WTC11 (cell line): ENCODE results near the gene CUL1. TPM values are rescaled to one million over a fixed set of nuclear protein-coding genes. Genes with fewer than 3 reads are reported as not detected.

ENCODE experiments used
- ATAC-seq: fragments of 200-7000 bp; cut with Tn5 transposase; 2 replicates; pipeline ENCODE4 v1.10.0; 2021; ENCODE audit warnings: mild to moderate bottlenecking, moderate library complexity
- CTCF ChIA-PET: fragments of 300-600 bp; sonication (Branson Sonifier 250); formaldehyde crosslinking; loops from one replicate; lab custom pipeline; 2021; ENCODE audit warnings: antibody characterized with exemption; lab: Charles Lee
- POLR2A ChIA-PET: fragments of 350-600 bp; sonication (Branson Sonifier 250); formaldehyde crosslinking; loops from one replicate; lab custom pipeline; 2021; ENCODE audit warnings: antibody characterized with exemption; lab: Charles Lee
- DNase-seq: peaks from one replicate; pipeline ENCODE4 v3.0.0; 2021; ENCODE audit warnings: low spot score
- H3K27ac Mint-ChIP-seq: 2 replicates; pipeline ENCODE4 v1.8.0; 2021; ENCODE audit warnings: mixed read lengths
- H3K27me3 Mint-ChIP-seq: 2 replicates; pipeline ENCODE4 v1.8.0; 2021; ENCODE audit warnings: low read depth, mild to moderate bottlenecking, moderate library complexity, mixed read lengths
- H3K36me3 Mint-ChIP-seq: 2 replicates; pipeline ENCODE4 v1.8.0; 2021; ENCODE audit warnings: mixed read lengths
- H3K4me1 Mint-ChIP-seq: 2 replicates; pipeline ENCODE4 v1.8.0; 2022; ENCODE audit warnings: mixed read lengths
- H3K4me3 Mint-ChIP-seq: 2 replicates; pipeline ENCODE4 v1.8.0; 2021; ENCODE audit warnings: mild to moderate bottlenecking, moderate library complexity, mixed read lengths
- H3K9me3 Mint-ChIP-seq: 2 replicates; pipeline ENCODE4 v1.8.0; 2021; ENCODE audit warnings: mixed read lengths
- ATF1 ChIP-seq: sonication (generic); formaldehyde crosslinking; IDR thresholded peaks from 2 replicates; pipeline ENCODE4 v1.8.1; 2023; ENCODE audit warnings: mild to moderate bottlenecking, moderate library complexity, missing genetic modification reagents
- CBFB ChIP-seq: sonication (generic); formaldehyde crosslinking; IDR thresholded peaks from 2 replicates; pipeline ENCODE4 v1.8.1; 2022; ENCODE audit warnings: mild to moderate bottlenecking, low read depth, missing genetic modification reagents
- CDX4 ChIP-seq: fragments of 250-450 bp; sonication (Bioruptor Pico); IDR thresholded peaks from 2 replicates; pipeline ENCODE4 v1.9.0; 2021; ENCODE audit warnings: moderate library complexity, mild to moderate bottlenecking, inconsistent platforms, borderline replicate concordance
- E2F4 ChIP-seq: sonication (generic); formaldehyde crosslinking; IDR thresholded peaks from 2 replicates; pipeline ENCODE4 v1.8.1; 2022; ENCODE audit warnings: low read depth, mild to moderate bottlenecking, moderate library complexity, missing genetic modification reagents, borderline replicate concordance
- EMX1 ChIP-seq: fragments of 250-450 bp; sonication (Bioruptor Pico); IDR thresholded peaks from 2 replicates; pipeline ENCODE4 v1.8.0; 2021; ENCODE audit warnings: mild to moderate bottlenecking
- ERG ChIP-seq: fragments of 250-450 bp; sonication (Bioruptor Pico); IDR thresholded peaks from 2 replicates; pipeline ENCODE4 v1.8.0; 2021; ENCODE audit warnings: mild to moderate bottlenecking
- GABPB1 ChIP-seq: sonication (generic); formaldehyde crosslinking; IDR thresholded peaks from 2 replicates; pipeline ENCODE4 v1.8.1; 2023; ENCODE audit warnings: mild to moderate bottlenecking, missing genetic modification reagents
- HMGXB4 ChIP-seq: sonication (generic); formaldehyde crosslinking; IDR thresholded peaks from 2 replicates; pipeline ENCODE4 v1.8.1; 2023; ENCODE audit warnings: mild to moderate bottlenecking, moderate library complexity, missing genetic modification reagents
- IRF2 ChIP-seq: sonication (generic); formaldehyde crosslinking; IDR thresholded peaks from 2 replicates; pipeline ENCODE4 v1.8.0; 2022; ENCODE audit warnings: low read depth, missing genetic modification reagents, borderline replicate concordance
- JAZF1 ChIP-seq: fragments of 250-450 bp; sonication (Bioruptor Pico); IDR thresholded peaks from 2 replicates; pipeline ENCODE4 v1.9.0; 2021; ENCODE audit warnings: moderate library complexity, mild to moderate bottlenecking, inconsistent platforms
- NR2C2 ChIP-seq: sonication (generic); formaldehyde crosslinking; IDR thresholded peaks from 2 replicates; pipeline ENCODE4 v1.8.0; 2022; ENCODE audit warnings: mild to moderate bottlenecking, missing genetic modification reagents
- PRDM15 ChIP-seq: sonication (generic); formaldehyde crosslinking; IDR thresholded peaks from 2 replicates; pipeline ENCODE4 v1.8.0; 2022; ENCODE audit warnings: missing genetic modification reagents
- PREB ChIP-seq: sonication (generic); formaldehyde crosslinking; IDR thresholded peaks from 2 replicates; pipeline ENCODE4 v1.8.1; 2022; ENCODE audit warnings: mild to moderate bottlenecking, missing genetic modification reagents, moderate library complexity, borderline replicate concordance
- TCF7 ChIP-seq: sonication (generic); formaldehyde crosslinking; IDR thresholded peaks from 2 replicates; pipeline ENCODE4 v1.8.0; 2022; ENCODE audit warnings: mild to moderate bottlenecking, low read depth, missing genetic modification reagents, moderate library complexity
- TEAD1 ChIP-seq: sonication (generic); formaldehyde crosslinking; IDR thresholded peaks from 2 replicates; pipeline ENCODE4 v1.8.0; 2022; ENCODE audit warnings: mild to moderate bottlenecking, missing genetic modification reagents
- USF1 ChIP-seq: sonication (generic); formaldehyde crosslinking; IDR thresholded peaks from 2 replicates; pipeline ENCODE4 v1.8.0; 2022; ENCODE audit warnings: mild to moderate bottlenecking, missing genetic modification reagents
- ZBTB43 ChIP-seq: sonication (generic); formaldehyde crosslinking; IDR thresholded peaks from 2 replicates; pipeline ENCODE4 v1.8.1; 2023; ENCODE audit warnings: mild to moderate bottlenecking, missing genetic modification reagents
- ZNF425 ChIP-seq: fragments of 250-450 bp; sonication (Bioruptor Pico); conservative IDR thresholded peaks from 2 replicates; pipeline ENCODE4 v1.9.0; 2021; ENCODE audit warnings: mild to moderate bottlenecking
- total RNA-seq: library from RNA; stranded (reverse); gene quantifications from 3 replicates; pipeline ENCODE4 v1.2.3, GENCODE V29; 2021

CUL1 gene
- total RNA-seq, 1 experiment from 2014 or later, result 50.5 TPM

GRCh38 chr7:148838905-148839304 is 140.2 kb downstream of the CUL1 start:
- CTCF ChIA-PET, result no interaction called here
- Mint-ChIP-seq H3K4me1 (no peaks in the 10 kb centered on the region), H3K36me3 (peaks cover 7% of the 10 kb centered on the region; the same call in 1 of the 2 replicates), H3K27me3 (no peaks in the 10 kb centered on the region), H3K9me3 (no peaks in the 10 kb centered on the region)
- no peak for TF ChIP-seq GABPB1
- TF ChIP-seq EMX1 (CRISPR knock-in tag), result no peak
- no peak for TF ChIP-seq USF1 (CRISPR knock-in tag)
- no peak for TF ChIP-seq ERG
- no peak for TF ChIP-seq CDX4 (CRISPR knock-in tag)
- TF ChIP-seq ZNF425 (CRISPR knock-in tag), result no peak
- no peak for TF ChIP-seq PRDM15
- no peak for TF ChIP-seq TCF7 (CRISPR knock-in tag)
- no peak for TF ChIP-seq E2F4 (CRISPR knock-in tag)
- TF ChIP-seq JAZF1 (CRISPR knock-in tag), result no peak
- no peak for TF ChIP-seq ATF1 (CRISPR knock-in tag)
- TF ChIP-seq TEAD1 (CRISPR knock-in tag), result no peak
- TF ChIP-seq, all 79 proteins: peak for 0
- POLR2A ChIA-PET, result no interaction called here
- DNase-seq (no peak), ATAC-seq (no peak)
- Mint-ChIP-seq H3K27ac (peak overlapping the region; percentile 40; the same call in 1 of the 2 replicates), H3K4me3 (no peak overlapping the region)

GRCh38 chr7:148847815-148848734 is 149.4 kb downstream of the CUL1 start:
- ATAC-seq, result no peak; the same call in 1 of the 2 replicates
- Mint-ChIP-seq H3K27me3 (no peaks in the 10 kb centered on the region), H3K9me3 (no peaks in the 10 kb centered on the region), H3K4me1 (peaks cover 58% of the 10 kb centered on the region), H3K4me3 (no peak overlapping the region), H3K27ac (peak overlapping the region; percentile 63), H3K36me3 (peaks cover 4% of the 10 kb centered on the region; the same call in 1 of the 2 replicates)
- no peak for DNase-seq
- ChIA-PET CTCF (no interaction called here), POLR2A (no interaction called here)
- TF ChIP-seq CBFB (CRISPR knock-in tag) (no peak), TEAD1 (CRISPR knock-in tag) (no peak), HMGXB4 (CRISPR knock-in tag) (no peak), ZBTB43 (CRISPR knock-in tag) (no peak), IRF2 (no peak), PREB (CRISPR knock-in tag) (no peak), NR2C2 (CRISPR knock-in tag) (no peak)
